Endothelial cell of umbilical vein (primary cell): ENCODE measurements around the gene TTI1.

Experiments
- MAX ChIP-seq: IDR thresholded peaks from 2 replicates; pipeline ENCODE4 v1.6.1; 2011; ENCODE audit not compliant: insufficient read depth, insufficient read length
- POLR2A ChIP-seq: IDR thresholded peaks from 2 replicates; pipeline ENCODE4 v1.6.1; 2012; ENCODE audit warnings: low read depth, mild to moderate bottlenecking, control low read depth, low read length

DNA sequence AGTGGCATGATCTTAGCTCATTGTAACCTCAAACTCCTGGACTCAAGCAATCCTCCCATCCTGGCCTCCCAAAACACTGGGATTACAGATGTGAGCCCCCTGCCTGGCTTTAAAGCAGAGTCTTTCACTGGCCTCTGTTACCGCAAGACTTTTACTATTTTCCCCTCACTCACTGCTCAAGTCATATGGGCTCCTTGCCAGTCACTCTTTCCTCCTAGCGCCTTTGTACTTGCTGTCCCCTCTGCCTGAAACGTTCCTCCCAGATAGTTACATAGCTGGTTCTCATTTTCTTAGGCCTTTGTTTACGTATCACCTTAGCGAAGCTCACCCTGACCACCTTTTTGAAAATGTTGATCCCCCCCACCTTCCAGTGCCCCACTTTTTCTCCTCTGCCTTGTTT is 29.6 kb upstream of the TTI1 start:
- TF ChIP-seq MAX (no peak), POLR2A (no peak)
